ENCODE data around the gene CAMTA1. TPM values are rescaled to one million over a fixed set of nuclear protein-coding genes. Genes with fewer than 3 reads are reported as not detected.

CAMTA1 gene
- total and polyA plus RNA-seq, 4 donors: 48.1 to 140 (median 52.3) TPM

DNA sequence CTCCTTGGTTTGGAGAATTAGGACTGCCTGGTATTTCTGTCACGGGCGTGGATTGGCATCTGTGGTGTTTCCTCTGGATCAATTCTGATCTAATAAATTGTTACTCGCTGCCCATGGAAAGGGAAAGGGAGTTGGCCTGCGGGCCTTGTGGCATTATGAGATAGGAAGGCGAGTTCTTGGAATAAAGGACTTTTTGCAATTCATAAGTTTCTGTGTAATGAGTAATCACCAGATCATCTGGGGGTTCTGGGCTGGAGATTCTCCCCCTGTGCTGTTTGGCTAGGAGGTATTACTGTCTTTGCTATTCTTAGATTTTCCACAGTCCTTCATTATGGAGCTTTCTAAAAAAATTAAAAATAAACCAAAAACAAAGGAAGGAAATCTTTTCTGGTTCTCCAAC lies 315.9 kb downstream of the CAMTA1 start:
- Histone ChIP-seq H3K4me1 (ENCODE audit: control insufficient read depth in 5 of 5, insufficient read depth in 5 of 5, low read length in 5 of 5) (peaks cover 0 to 7% (median 0%) of the 10 kb centered on the region in 5 donors), H3K27ac (ENCODE audit: low read depth in 1 of 2, low read length in 1 of 2) (no peak overlapping the region), H3K9me3 (ENCODE audit: control insufficient read depth in 4 of 4, insufficient read depth in 3 of 4, low read length in 3 of 4) (peaks cover 0 to 5% (median 3%) of the 10 kb centered on the region in 4 donors), H3K9ac (ENCODE audit: insufficient read depth in 1 of 2, low read length in 2 of 2) (no peak overlapping the region), H3K36me3 (ENCODE audit: control insufficient read depth in 4 of 4, insufficient read depth in 4 of 4, low read length in 4 of 4) (no peaks in the 10 kb centered on the region), H3K4me3 (no peak overlapping the region), H3K27me3 (ENCODE audit: control insufficient read depth in 3 of 3, insufficient read depth in 3 of 3, low read length in 2 of 3) (peaks cover 3 to 33% (median 4%) of the 10 kb centered on the region in 3 donors)
- no peak for TF ChIP-seq CTCF (IDR thresholded peaks at IDR 0.05; ENCODE audit: control extremely low read depth, extremely low read depth)
- 78 to 93% methylated on average over 5 of the region's 5 CpGs for WGBS, 2 donors
- no peak for DNase-seq
- no peak for ATAC-seq (ENCODE audit: insufficient read depth, low FRiP score)

DNA sequence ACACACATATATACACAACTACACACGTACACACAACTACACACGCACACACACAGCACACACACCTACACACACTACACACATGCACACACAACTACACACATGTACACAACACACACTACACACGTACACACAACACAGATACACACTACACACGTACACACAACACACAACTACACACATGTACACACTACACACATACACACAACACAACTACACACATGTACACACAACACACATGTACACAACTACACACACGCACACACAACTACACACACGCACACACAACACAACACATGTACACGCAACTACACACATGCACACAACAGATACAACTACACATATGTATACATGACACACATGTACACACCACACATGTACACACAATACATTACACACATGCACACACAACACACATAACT lies 318.1 kb downstream of the CAMTA1 start:
- TF ChIP-seq CTCF (IDR thresholded peaks at IDR 0.05; ENCODE audit: control extremely low read depth, extremely low read depth): no peak
- Histone ChIP-seq H3K4me1 (ENCODE audit: control insufficient read depth in 5 of 5, insufficient read depth in 5 of 5, low read length in 5 of 5) (peaks cover 0 to 7% (median 0%) of the 10 kb centered on the region in 5 donors), H3K9me3 (ENCODE audit: control insufficient read depth in 4 of 4, insufficient read depth in 3 of 4, low read length in 3 of 4) (peaks cover 0 to 5% (median 3%) of the 10 kb centered on the region in 4 donors), H3K4me3 (no peak overlapping the region), H3K27me3 (ENCODE audit: control insufficient read depth in 3 of 3, insufficient read depth in 3 of 3, low read length in 2 of 3) (peaks cover 3 to 20% (median 3%) of the 10 kb centered on the region in 3 donors), H3K36me3 (ENCODE audit: control insufficient read depth in 4 of 4, insufficient read depth in 4 of 4, low read length in 4 of 4) (no peaks in the 10 kb centered on the region), H3K9ac (ENCODE audit: insufficient read depth in 1 of 2, low read length in 2 of 2) (no peak overlapping the region), H3K27ac (ENCODE audit: low read depth in 1 of 2, low read length in 1 of 2) (no peak overlapping the region)
- DNase-seq: no peak
- 90% methylated on average over 7 of the region's 7 CpGs for WGBS, 2 donors
- no peak for ATAC-seq (ENCODE audit: insufficient read depth, low FRiP score)

- ATAC-seq (ENCODE audit: insufficient read depth, low FRiP score) (no peak), DNase-seq (no peak)
- H3K4me3 ChIP-seq: no peak overlapping the region
- no peaks in the 10 kb centered on the region for H3K36me3 ChIP-seq (ENCODE audit: control insufficient read depth in 4 of 4, insufficient read depth in 4 of 4, low read length in 4 of 4)
- 74 to 81% methylated on average over 6 of the region's 6 CpGs for WGBS, 2 donors
- H3K9ac ChIP-seq (ENCODE audit: insufficient read depth in 1 of 2, low read length in 2 of 2): no peak overlapping the region
- H3K27me3 ChIP-seq (ENCODE audit: control insufficient read depth in 3 of 3, insufficient read depth in 3 of 3, low read length in 2 of 3): peaks cover 3 to 20% (median 3%) of the 10 kb centered on the region in 3 donors
- H3K4me1 ChIP-seq (ENCODE audit: control insufficient read depth in 5 of 5, insufficient read depth in 5 of 5, low read length in 5 of 5): peaks cover 0 to 7% (median 0%) of the 10 kb centered on the region in 5 donors
- peaks cover 0 to 8% (median 3%) of the 10 kb centered on the region in 4 donors for H3K9me3 ChIP-seq (ENCODE audit: control insufficient read depth in 4 of 4, insufficient read depth in 3 of 4, low read length in 3 of 4)
- no peak overlapping the region for H3K27ac ChIP-seq (ENCODE audit: low read depth in 1 of 2, low read length in 1 of 2)
- no peak for TF ChIP-seq CTCF (IDR thresholded peaks at IDR 0.05; ENCODE audit: control extremely low read depth, extremely low read depth)
These were observed 318.6 kb downstream of the CAMTA1 start for GRCh38 chr1:7103874-7104273.

DNA sequence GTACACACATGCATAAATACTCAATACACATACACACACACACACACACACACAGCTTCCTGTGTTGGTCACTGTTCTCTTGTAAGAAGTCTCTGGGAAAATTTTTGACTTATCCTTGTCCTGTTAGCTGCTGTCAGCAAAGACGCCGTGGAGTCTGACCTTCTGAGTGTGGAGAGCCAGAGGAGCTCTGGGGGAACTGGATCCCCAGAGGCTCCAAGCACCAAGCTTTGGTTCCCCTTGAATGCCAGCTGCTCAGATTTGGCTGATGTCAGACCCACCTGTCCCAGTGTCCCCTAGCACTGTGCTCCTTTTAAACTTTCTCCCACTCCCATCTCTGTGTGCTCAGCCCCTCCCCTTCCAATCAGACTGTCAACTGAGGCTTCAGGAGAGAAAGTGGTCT lies 319.1 kb downstream of the CAMTA1 start:
- Histone ChIP-seq H3K9ac (ENCODE audit: insufficient read depth in 1 of 2, low read length in 2 of 2) (no peak overlapping the region), H3K27me3 (ENCODE audit: control insufficient read depth in 3 of 3, insufficient read depth in 3 of 3, low read length in 2 of 3) (peaks cover 3 to 19% (median 3%) of the 10 kb centered on the region in 3 donors), H3K4me3 (no peak overlapping the region), H3K9me3 (ENCODE audit: control insufficient read depth in 4 of 4, insufficient read depth in 3 of 4, low read length in 3 of 4) (peaks cover 0 to 8% (median 3%) of the 10 kb centered on the region in 4 donors), H3K27ac (ENCODE audit: low read depth in 1 of 2, low read length in 1 of 2) (no peak overlapping the region), H3K4me1 (ENCODE audit: control insufficient read depth in 5 of 5, insufficient read depth in 5 of 5, low read length in 5 of 5) (peaks cover 0 to 7% (median 0%) of the 10 kb centered on the region in 5 donors), H3K36me3 (ENCODE audit: control insufficient read depth in 4 of 4, insufficient read depth in 4 of 4, low read length in 4 of 4) (no peaks in the 10 kb centered on the region)
- DNase-seq: peak in 1 of 3 donors; percentile 15
- no peak for ATAC-seq (ENCODE audit: insufficient read depth, low FRiP score)
- 47 to 62% methylated on average over 2 of the region's 2 CpGs for WGBS, 2 donors
- no peak for TF ChIP-seq CTCF (IDR thresholded peaks at IDR 0.05; ENCODE audit: control extremely low read depth, extremely low read depth)

Measured in lung (tissue), 12 donors.